Cardiac fibroblast (primary cell): ENCODE measurements around the gene SKI.

ENCODE experiments used
- DNase-seq, 2 donors: peaks; one replicate each; pipeline versions ENCODE4 v3.0.0 to v3.0.0-alpha.2; 2010; ENCODE audit warnings: low read depth in 2 of 2
- H3K4me3 ChIP-seq, 2 donors: replicated peaks in 1 of 2; 1 replicate in 1 of 2; 2 replicates in 1 of 2; pipeline ENCODE4 v1.5.1; 2011; ENCODE audit warnings: low read depth in 2 of 2, low read length in 2 of 2, mild to moderate bottlenecking in 2 of 2, moderate library complexity in 1 of 2
- TF ChIP-seq, protein P1 (sequence below): IDR thresholded peaks from one replicate; pipeline ENCODE4 v1.5.1; 2011; ENCODE audit warnings: low read depth, mild to moderate bottlenecking, low read length, inconsistent platforms

SKI gene

GRCh38 chr1:2317230-2318065 lies 89.3 kb downstream of the SKI start:
- DNase-seq = no peak
- H3K4me3 ChIP-seq = no peak overlapping the region
- TF ChIP-seq, protein P1, sequence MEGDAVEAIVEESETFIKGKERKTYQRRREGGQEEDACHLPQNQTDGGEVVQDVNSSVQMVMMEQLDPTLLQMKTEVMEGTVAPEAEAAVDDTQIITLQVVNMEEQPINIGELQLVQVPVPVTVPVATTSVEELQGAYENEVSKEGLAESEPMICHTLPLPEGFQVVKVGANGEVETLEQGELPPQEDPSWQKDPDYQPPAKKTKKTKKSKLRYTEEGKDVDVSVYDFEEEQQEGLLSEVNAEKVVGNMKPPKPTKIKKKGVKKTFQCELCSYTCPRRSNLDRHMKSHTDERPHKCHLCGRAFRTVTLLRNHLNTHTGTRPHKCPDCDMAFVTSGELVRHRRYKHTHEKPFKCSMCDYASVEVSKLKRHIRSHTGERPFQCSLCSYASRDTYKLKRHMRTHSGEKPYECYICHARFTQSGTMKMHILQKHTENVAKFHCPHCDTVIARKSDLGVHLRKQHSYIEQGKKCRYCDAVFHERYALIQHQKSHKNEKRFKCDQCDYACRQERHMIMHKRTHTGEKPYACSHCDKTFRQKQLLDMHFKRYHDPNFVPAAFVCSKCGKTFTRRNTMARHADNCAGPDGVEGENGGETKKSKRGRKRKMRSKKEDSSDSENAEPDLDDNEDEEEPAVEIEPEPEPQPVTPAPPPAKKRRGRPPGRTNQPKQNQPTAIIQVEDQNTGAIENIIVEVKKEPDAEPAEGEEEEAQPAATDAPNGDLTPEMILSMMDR = no peak

GRCh38 chr1:2318314-2319278 lies 90.5 kb downstream of the SKI start:
- DNase-seq = no peak
- H3K4me3 ChIP-seq = no peak overlapping the region
- TF ChIP-seq, protein P1 = no peak

DNA sequence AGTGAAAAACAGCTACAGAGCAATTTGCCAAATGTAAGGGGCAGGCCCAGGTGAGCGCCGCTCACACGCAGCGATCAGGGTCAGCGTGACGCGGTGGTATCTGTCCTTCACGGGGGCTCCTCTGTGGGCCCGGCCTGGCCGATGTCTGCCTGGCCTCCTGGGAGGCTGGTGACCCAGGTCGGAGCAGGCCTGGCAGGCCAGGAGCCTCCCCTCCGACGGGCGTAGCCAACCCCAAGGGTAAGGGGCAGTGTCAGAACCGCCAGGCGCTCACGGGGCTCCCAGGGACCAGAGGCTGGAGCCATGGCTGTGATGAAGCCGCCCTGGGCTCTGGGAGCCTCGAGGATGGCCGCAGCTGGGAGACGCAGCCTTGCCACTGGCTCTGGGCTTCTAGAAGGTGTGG lies 91.2 kb downstream of the SKI start:
- TF ChIP-seq, protein P1 = no peak

GRCh38 chr1:2320006-2320405 lies 91.9 kb downstream of the SKI start:
- DNase-seq = no peak
- no peak overlapping the region for H3K4me3 ChIP-seq
- TF ChIP-seq, protein P1 = no peak

More for the DNA sequence above, 91.2 kb downstream of the SKI start:
- no peak for DNase-seq
- no peak overlapping the region for H3K4me3 ChIP-seq

DNA sequence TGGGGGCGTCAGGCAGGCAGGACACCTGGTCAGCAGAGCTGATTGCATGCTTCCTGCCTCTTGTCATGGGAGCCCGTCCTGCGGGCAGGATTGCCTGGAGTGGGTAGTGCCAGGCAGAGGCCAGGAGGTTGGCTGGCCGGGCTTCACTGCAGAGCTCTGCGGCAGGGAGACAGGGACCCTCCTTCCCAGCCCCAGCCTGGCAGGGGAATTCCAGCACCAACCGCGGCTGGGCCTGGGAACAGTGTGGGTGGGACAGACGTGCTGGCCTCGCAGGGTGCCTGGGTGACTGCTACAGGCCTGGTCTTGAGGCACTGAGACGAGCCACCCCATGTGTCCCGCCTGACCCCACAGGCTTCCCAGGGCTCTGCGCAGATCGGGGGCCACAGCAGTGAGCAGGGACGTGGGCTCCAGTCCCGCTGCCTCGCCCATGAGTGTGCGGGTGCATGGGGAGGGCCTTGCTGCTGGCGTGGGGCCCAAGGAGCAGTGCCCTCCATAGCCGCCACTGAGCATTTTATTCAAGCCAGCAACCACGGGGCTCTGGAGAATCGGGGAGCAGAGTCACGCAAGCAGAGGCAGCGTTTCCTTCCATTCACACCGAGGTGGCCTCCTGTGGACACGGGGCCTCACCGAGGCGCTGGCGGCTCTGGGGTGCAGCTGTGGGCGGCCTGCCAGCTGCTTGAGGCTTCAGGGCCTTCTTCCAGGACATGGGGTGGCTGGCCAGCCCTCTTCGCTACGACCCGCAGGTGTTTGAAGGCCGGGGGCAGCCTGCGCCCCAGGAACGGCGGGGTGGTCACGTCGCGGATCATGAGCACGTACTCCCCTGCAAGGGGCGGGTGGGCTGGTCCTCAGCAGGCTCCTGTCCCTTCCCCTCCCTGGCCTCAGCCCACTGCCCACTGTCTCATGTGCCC lies 92.9 kb downstream of the SKI start:
- no peak for DNase-seq
- no peak overlapping the region for H3K4me3 ChIP-seq
- TF ChIP-seq, protein P1 = no peak

DNA sequence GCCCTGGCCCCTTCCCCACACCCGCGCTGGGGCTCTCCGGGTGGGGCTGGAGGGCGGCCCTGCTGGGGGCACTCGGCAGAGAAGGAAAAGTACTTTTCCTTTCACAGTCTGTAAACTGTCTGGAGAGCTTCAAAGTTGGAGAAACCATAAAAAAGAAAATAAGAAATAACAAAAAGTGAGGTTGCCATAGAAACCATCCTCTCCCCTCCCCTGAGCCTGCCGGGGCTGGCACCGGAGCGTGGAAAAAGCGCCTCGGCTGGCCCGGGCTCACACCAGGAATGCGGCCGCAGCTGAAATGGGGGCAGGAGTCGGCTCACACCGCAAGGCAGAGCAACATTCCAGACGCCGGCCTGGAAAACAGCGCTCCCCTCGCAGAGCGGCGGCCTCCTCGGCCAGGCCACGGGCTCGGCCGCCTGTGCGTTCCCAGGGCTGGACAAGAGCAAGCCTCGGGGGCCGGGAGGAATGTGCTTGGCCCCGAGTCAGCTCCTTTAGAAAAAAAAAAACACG lies 94.0 kb downstream of the SKI start:
- DNase-seq = peak; percentile 78 to 97
- TF ChIP-seq, protein P1 = peak; percentile 12
- H3K4me3 ChIP-seq = no peak overlapping the region
